GM21717 (cell line): ENCODE data around the gene PRKAG3.
"Not testable (repeated sequence)": the region's sequence is repeated elsewhere in the genome, so short reads cannot be mapped to it uniquely, and the experiment has no call there.

ENCODE experiments used
- ATAC-seq: cut with Tn5 transposase; IDR thresholded peaks from one replicate; pipeline ENCODE4 v1.9.1; 2021; ENCODE audit warnings: mild to moderate bottlenecking, moderate library complexity; ENCODE audit not compliant: unreplicated experiment

PRKAG3 gene

GRCh38 chr2:218844334-218844733 lies 12.7 kb upstream of the PRKAG3 start:
- ATAC-seq, result not testable (repeated sequence)

GRCh38 chr2:218839888-218840287 lies 8.3 kb upstream of the PRKAG3 start:
- ATAC-seq, result no peak

- no peak for ATAC-seq
Observed at GRCh38 chr2:218839430-218839829, 7.8 kb upstream of the PRKAG3 start.

GRCh38 chr2:218837495-218837894 lies 5.9 kb upstream of the PRKAG3 start:
- no peak for ATAC-seq

DNA sequence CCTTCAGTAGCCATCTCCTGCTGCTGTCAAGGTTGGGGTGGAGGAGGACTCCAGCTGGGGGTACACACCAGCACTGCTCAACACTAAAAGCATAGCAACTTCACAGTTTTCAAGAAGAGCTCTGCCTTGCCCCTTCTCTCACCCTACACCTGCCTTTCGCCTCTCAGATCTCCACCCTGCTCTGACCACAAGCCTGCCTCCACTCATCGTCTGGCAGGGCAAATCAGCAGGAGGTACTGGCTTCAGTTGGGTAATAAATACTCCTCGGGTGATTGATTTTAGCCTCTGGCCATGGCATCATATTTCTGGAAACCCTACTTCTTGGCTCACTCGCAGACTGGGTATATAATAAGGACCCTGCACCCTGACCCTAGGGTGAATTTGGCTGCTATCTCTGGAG lies 3.1 kb upstream of the PRKAG3 start:
- ATAC-seq, result no peak

DNA sequence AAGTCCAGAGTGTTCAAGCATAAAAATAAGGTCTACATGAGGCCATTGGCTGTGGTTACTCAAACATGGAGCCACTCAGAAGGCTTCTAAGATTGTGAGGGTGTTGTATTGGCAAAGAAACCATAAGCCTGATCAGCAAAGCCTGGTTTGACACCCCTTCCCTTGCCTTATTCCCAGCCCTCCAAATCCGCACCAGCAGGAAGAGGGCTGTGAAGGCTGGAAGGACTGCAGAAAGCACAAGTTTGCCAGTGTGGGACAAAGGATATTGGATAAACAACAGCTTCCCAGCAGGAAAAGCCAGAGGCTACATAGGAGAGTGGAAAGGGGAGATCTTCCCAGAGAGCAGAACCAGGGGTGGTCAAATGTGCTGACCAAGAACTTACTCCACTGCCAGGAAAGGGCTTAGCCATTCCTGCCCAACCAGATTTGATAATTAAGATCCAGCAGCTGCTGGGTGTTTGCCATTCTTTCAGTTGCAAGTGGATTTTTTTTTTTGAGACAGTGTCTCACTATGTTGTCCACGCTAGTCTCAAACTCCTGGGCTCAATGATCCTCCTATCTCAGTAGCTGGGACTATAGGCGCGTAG lies 1.5 kb upstream of the PRKAG3 start:
- ATAC-seq, result no peak

GRCh38 chr2:218832520-218832919 lies 917 bp upstream of the PRKAG3 start:
- ATAC-seq, result no peak

DNA sequence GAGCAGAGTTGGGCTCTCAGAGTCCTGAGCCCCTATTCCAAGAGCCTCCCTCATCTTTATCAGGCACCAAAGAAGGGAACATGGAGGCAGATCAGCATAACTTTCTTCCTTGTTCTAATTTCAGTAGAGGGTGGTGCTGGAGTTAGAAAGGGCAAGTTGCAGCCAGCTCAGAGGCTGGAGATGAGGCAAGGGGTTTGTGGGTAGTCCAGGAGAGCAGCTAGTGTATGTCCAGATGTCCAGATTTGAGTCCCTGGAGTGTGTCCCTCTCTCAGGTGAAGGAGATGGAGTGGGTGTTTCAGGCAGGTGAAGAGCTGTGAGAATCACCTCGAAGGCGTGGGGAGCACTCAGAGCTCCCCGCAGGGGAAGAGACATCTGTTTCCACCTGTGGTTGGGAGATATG lies 478 bp upstream of the PRKAG3 start:
- no peak for ATAC-seq

- no peak for ATAC-seq
Observed at GRCh38 chr2:218830526-218831306, 887 bp downstream of the PRKAG3 start.

DNA sequence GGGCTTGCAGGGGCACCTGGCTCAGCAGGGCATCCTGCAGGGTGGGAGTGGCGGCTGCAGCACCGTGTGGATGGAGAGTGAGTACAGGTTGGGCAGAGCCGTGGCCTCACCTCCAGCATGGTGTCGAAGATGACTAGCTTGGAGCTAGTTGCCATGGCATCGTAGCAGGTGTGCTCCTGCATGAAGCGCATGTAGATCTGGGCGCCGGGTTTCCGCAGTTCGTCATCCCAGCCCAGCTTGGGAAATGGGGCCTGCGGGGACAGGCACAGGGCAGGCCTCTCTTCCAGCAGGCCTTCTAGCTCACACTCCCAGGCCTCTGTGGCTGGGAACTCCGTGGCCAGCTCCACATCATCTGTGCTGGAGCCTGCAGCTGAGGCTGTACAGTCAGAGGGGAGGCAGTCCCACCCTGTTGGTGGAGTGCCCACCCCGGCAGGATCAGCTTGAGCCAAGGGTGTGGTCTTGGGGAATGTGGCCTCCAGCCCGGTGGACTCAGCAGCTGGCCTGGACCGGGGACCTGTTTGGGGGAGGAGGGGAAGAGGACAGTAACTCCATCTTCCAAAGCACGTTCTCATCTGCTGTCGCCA lies 1.6 kb downstream of the PRKAG3 start:
- no peak for ATAC-seq

- no peak for ATAC-seq
Observed at GRCh38 chr2:218828477-218828778, 3.2 kb downstream of the PRKAG3 start.

DNA sequence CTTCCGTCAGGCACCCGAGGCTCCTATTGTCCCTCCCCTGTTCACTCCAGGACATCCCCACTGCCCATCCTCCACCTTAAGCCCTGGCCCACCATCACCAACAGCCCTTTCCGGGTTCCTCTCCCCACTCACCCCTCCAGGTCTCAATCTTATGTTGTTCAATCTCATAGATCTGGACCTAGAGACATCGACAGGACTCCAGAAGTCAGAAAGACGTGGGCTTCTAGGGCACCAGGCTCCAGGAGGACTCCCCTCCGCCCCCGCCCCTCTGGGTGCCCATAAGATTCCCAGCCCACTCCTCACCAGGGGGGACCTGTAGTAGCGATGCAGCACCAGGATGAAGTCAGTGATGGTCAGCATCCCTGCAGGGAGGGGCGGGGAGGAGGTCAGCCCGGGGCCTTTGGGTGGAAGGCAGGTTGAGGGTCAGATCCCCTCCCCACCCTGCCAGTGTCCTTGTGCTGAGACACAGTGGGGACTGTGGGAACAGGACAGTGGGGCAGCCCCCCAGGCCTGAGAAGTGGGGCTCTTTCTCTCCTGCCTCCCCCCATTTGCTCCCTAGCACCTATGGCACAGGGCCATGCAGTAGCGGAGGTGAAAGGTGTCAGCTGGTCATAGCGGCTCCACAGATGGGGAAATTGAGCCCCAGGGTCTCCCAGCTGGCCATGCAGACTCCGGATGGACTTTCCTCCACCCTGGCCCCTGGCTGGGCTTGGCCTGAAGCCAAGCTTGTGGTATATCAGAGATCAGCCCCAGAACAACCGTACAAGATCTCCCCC lies 3.7 kb downstream of the PRKAG3 start:
- ATAC-seq, result no peak

GRCh38 chr2:218826791-218827190 lies 4.8 kb downstream of the PRKAG3 start:
- ATAC-seq, result no peak

GRCh38 chr2:218824004-218824403 lies 7.6 kb downstream of the PRKAG3 start:
- no peak for ATAC-seq

GRCh38 chr2:218823196-218823855 lies 8.3 kb downstream of the PRKAG3 start:
- no peak for ATAC-seq

DNA sequence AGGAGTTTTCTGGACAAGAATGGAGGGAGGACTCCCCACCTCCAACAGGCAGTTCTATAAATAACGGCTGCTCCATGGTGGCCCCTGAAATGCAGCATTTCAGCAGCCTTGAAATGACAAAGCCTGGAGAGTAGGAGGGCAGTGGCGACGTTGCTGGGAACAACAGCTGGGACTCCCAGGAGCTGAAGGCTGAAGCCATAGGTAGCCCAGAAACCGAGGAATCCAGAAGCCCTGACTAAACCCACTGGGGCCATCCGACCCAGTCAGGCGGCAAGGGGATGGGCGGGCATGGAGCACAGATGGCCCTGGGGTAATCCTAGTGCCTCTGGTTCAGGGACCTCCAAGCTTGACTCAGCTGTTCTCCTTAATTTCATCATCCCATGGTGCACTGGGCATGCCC lies 9.0 kb downstream of the PRKAG3 start:
- ATAC-seq, result no peak

- no peak for ATAC-seq
Observed at GRCh38 chr2:218821605-218822211, 9.9 kb downstream of the PRKAG3 start.

- ATAC-seq, result no peak
Observed at GRCh38 chr2:218820746-218821369, 10.7 kb downstream of the PRKAG3 start.

- ATAC-seq, result no peak
Observed at GRCh38 chr2:218819093-218819492, 12.5 kb downstream of the PRKAG3 start.

DNA sequence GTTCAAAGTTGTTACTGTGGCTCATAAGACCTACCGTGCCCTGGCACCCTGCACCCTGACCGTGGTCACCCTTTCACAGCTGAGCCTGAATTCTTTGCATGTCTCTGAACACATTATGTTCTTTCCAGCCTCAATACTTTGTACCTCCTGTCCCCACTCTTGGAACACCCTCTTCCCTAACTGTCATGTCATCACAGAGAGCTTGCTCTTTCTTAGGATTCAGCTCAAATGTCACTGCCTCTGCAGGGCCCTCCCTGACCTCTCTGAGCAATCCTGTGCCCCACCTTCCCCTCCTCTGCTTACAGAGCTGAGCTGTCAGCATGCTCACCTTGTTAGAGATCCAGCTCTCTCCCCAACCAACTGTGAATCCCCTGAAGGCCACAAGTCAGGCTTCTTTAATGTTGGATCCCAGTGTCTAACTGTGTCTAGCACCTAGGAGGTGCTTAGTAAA lies 15.0 kb downstream of the PRKAG3 start:
- no peak for ATAC-seq
